ENCODE data around the gene MCL1.

MCL1 gene

GRCh38 chr1:150561974-150562445, 17.4 kb downstream of the MCL1 start:
- H3K79me2 ChIP-seq (ENCODE audit: insufficient read depth, low read length): peaks cover 26% of the 10 kb centered on the region; the same call in 1 of the 2 replicates
- H3K4me2 ChIP-seq (ENCODE audit: low read depth, low read length, poor library complexity, severe bottlenecking): peak overlapping the region; percentile 90
- peak overlapping the region; percentile 80 for H3K4me3 ChIP-seq (ENCODE audit: low read length, poor library complexity, severe bottlenecking)
- no peaks in the 10 kb centered on the region for H3K9me2 ChIP-seq (replicated peaks; ENCODE audit: low read depth, low read length)
- H4K20me1 ChIP-seq (ENCODE audit: insufficient read depth, low read length, poor library complexity, severe bottlenecking): peaks cover 3% of the 10 kb centered on the region
- H3F3A ChIP-seq (ENCODE audit: low read depth): no peaks in the 10 kb centered on the region
- no peak for TF ChIP-seq CTCF (conservative IDR thresholded peaks at IDR 0.05; ENCODE audit: low read length)
- TF ChIP-seq EZH2phosphoT487 (IDR thresholded peaks at IDR 0.05; ENCODE audit: borderline replicate concordance): no peak
- H3K4me1 ChIP-seq (ENCODE audit: insufficient read depth, low read length, poor library complexity, severe bottlenecking): peaks cover 26% of the 10 kb centered on the region
- no peaks in the 10 kb centered on the region for H3K27me3 ChIP-seq (ENCODE audit: insufficient read depth, low read length, poor library complexity, severe bottlenecking)
- peak overlapping the region; percentile 89 for H2AFZ ChIP-seq (ENCODE audit: low read length)
- no peaks in the 10 kb centered on the region for H3K9me3 ChIP-seq (ENCODE audit: insufficient read depth, low read depth, low read length)
- H3K36me3 ChIP-seq (ENCODE audit: insufficient read depth, low read length): no peaks in the 10 kb centered on the region
- H3K9ac ChIP-seq (ENCODE audit: low read depth, low read length, poor library complexity, severe bottlenecking): peak overlapping the region; percentile 75

GRCh38 chr1:150561254-150561973, 18.0 kb downstream of the MCL1 start:
- Histone ChIP-seq H3K27me3 (ENCODE audit: insufficient read depth, low read length, poor library complexity, severe bottlenecking) (no peaks in the 10 kb centered on the region), H3K4me3 (ENCODE audit: low read length, poor library complexity, severe bottlenecking) (peak overlapping the region; percentile 80), H3K9me2 (replicated peaks; ENCODE audit: low read depth, low read length) (no peaks in the 10 kb centered on the region), H4K20me1 (ENCODE audit: insufficient read depth, low read length, poor library complexity, severe bottlenecking) (peaks cover 3% of the 10 kb centered on the region), H3F3A (ENCODE audit: low read depth) (no peaks in the 10 kb centered on the region), H3K36me3 (ENCODE audit: insufficient read depth, low read length) (no peaks in the 10 kb centered on the region), H3K4me1 (ENCODE audit: insufficient read depth, low read length, poor library complexity, severe bottlenecking) (peaks cover 26% of the 10 kb centered on the region), H3K9ac (ENCODE audit: low read depth, low read length, poor library complexity, severe bottlenecking) (peak overlapping the region; percentile 75), H3K9me3 (ENCODE audit: insufficient read depth, low read depth, low read length) (no peaks in the 10 kb centered on the region), H3K4me2 (ENCODE audit: low read depth, low read length, poor library complexity, severe bottlenecking) (peak overlapping the region; percentile 90), H2AFZ (ENCODE audit: low read length) (peak overlapping the region; percentile 89), H3K79me2 (ENCODE audit: insufficient read depth, low read length) (peaks cover 20% of the 10 kb centered on the region; the same call in 1 of the 2 replicates)
- TF ChIP-seq EZH2phosphoT487 (IDR thresholded peaks at IDR 0.05; ENCODE audit: borderline replicate concordance) (no peak), CTCF (conservative IDR thresholded peaks at IDR 0.05; ENCODE audit: low read length) (0 out of 2 replicates have a peak, but pooled peaks have one; percentile 8)

- Histone ChIP-seq H4K20me1 (ENCODE audit: insufficient read depth, low read length, poor library complexity, severe bottlenecking) (peaks cover 3% of the 10 kb centered on the region), H3K27me3 (ENCODE audit: insufficient read depth, low read length, poor library complexity, severe bottlenecking) (no peaks in the 10 kb centered on the region), H3K9me2 (replicated peaks; ENCODE audit: low read depth, low read length) (no peaks in the 10 kb centered on the region), H3K79me2 (ENCODE audit: insufficient read depth, low read length) (peaks cover 14% of the 10 kb centered on the region; the same call in 1 of the 2 replicates), H3K9ac (ENCODE audit: low read depth, low read length, poor library complexity, severe bottlenecking) (peak overlapping the region; percentile 75), H3K4me1 (ENCODE audit: insufficient read depth, low read length, poor library complexity, severe bottlenecking) (peaks cover 26% of the 10 kb centered on the region), H3K4me3 (ENCODE audit: low read length, poor library complexity, severe bottlenecking) (peak overlapping the region; percentile 80), H2AFZ (ENCODE audit: low read length) (peak overlapping the region; percentile 89), H3K4me2 (ENCODE audit: low read depth, low read length, poor library complexity, severe bottlenecking) (peak overlapping the region; percentile 90), H3F3A (ENCODE audit: low read depth) (no peaks in the 10 kb centered on the region), H3K9me3 (ENCODE audit: insufficient read depth, low read depth, low read length) (no peaks in the 10 kb centered on the region), H3K36me3 (ENCODE audit: insufficient read depth, low read length) (no peaks in the 10 kb centered on the region)
- TF ChIP-seq CTCF (conservative IDR thresholded peaks at IDR 0.05; ENCODE audit: low read length) (peak; percentile 81), EZH2phosphoT487 (IDR thresholded peaks at IDR 0.05; ENCODE audit: borderline replicate concordance) (no peak)
Measured at GRCh38 chr1:150560576-150561253, 18.7 kb downstream of the MCL1 start.
